GM23338 (cell line): Measurements from ENCODE around the gene ANAPC13. TPM values are rescaled to one million over a fixed set of nuclear protein-coding genes. Genes with fewer than 3 reads are reported as not detected.

Experiments used
- ATAC-seq: fragments of 200-7000 bp; cut with Tn5 transposase; 3 replicates; pipeline ENCODE4 v1.9.1; 2020
- DNase-seq: peaks from one replicate; pipeline ENCODE4 v3.0.0-alpha.2; 2015; ENCODE audit warnings: low spot score
- H2AFZ ChIP-seq: fragments of 200-600 bp; sonication (generic); 2 replicates; pipeline ENCODE4 v1.8.0; 2016; ENCODE audit warnings: antibody characterized with exemption, mild to moderate bottlenecking, moderate library complexity
- H3F3A ChIP-seq: fragments of 200-600 bp; sonication (generic); replicated peaks from 2 replicates; pipeline ENCODE4 v1.8.0; 2017; ENCODE audit warnings: antibody characterized with exemption, mixed run types, low read depth
- H3K27ac ChIP-seq: fragments of 200-600 bp; sonication (generic); 2 replicates; pipeline ENCODE4 v1.6.1; 2016; ENCODE audit warnings: low read depth
- H3K27me3 ChIP-seq: fragments of 200-600 bp; sonication (generic); 2 replicates; pipeline ENCODE4 v1.8.0; 2016; ENCODE audit warnings: mild to moderate bottlenecking, mixed run types, moderate library complexity; ENCODE audit not compliant: insufficient read depth
- H3K36me3 ChIP-seq: fragments of 200-600 bp; sonication (generic); 2 replicates; pipeline ENCODE4 v1.8.0; 2016; ENCODE audit warnings: mild to moderate bottlenecking; ENCODE audit not compliant: insufficient read depth
- H3K4me1 ChIP-seq: fragments of 200-600 bp; sonication (generic); 2 replicates; pipeline ENCODE4 v1.8.0; 2016; ENCODE audit warnings: mild to moderate bottlenecking, moderate library complexity; ENCODE audit not compliant: insufficient read depth
- H3K4me2 ChIP-seq: fragments of 200-600 bp; sonication (generic); 2 replicates; pipeline ENCODE4 v1.7.1; 2017; ENCODE audit warnings: mixed run types
- H3K4me3 ChIP-seq: fragments of 200-600 bp; sonication (generic); 2 replicates; pipeline ENCODE4 v1.6.1; 2016; ENCODE audit warnings: mixed run types
- H3K79me2 ChIP-seq: fragments of 200-600 bp; sonication (generic); replicated peaks from 2 replicates; pipeline ENCODE4 v1.8.0; 2017; ENCODE audit warnings: mild to moderate bottlenecking; ENCODE audit not compliant: insufficient read depth
- H3K9me2 ChIP-seq: fragments of 200-600 bp; sonication (generic); 2 replicates; pipeline ENCODE4 v1.8.0; 2017; ENCODE audit not compliant: insufficient read depth
- H4K20me1 ChIP-seq: fragments of 200-600 bp; sonication (generic); replicated peaks from 2 replicates; pipeline ENCODE4 v1.8.0; 2017; ENCODE audit warnings: mild to moderate bottlenecking; ENCODE audit not compliant: insufficient read depth
- H3K27ac Mint-ChIP-seq: 2 replicates; pipeline ENCODE4 v1.8.0; 2020; ENCODE audit warnings: inconsistent platforms, mild to moderate bottlenecking, moderate library complexity, mixed read lengths
- H3K27me3 Mint-ChIP-seq: 3 replicates; pipeline ENCODE4 v1.8.0; 2022; ENCODE audit warnings: low read depth, mild to moderate bottlenecking, moderate library complexity, mixed read lengths, inconsistent platforms; ENCODE audit not compliant: insufficient read depth, poor library complexity
- H3K36me3 Mint-ChIP-seq: 3 replicates; pipeline ENCODE4 v1.8.0; 2021; ENCODE audit warnings: low read depth, mild to moderate bottlenecking, inconsistent platforms, moderate library complexity, mixed read lengths
- H3K4me1 Mint-ChIP-seq: 3 replicates; pipeline ENCODE4 v1.8.0; 2020; ENCODE audit warnings: mild to moderate bottlenecking, inconsistent platforms, mixed read lengths
- H3K4me3 Mint-ChIP-seq: 3 replicates; pipeline ENCODE4 v1.8.0; 2021; ENCODE audit warnings: moderate library complexity, mild to moderate bottlenecking, inconsistent platforms, mixed read lengths
- H3K9me3 Mint-ChIP-seq: 3 replicates; pipeline ENCODE4 v1.8.0; 2020; ENCODE audit warnings: moderate library complexity, mild to moderate bottlenecking, inconsistent platforms, mixed read lengths
- CREB1 ChIP-seq: fragments of 250-450 bp; sonication (Bioruptor Pico); IDR thresholded peaks from 2 replicates; pipeline ENCODE4 v1.5.0; 2020; ENCODE audit warnings: low read depth, mild to moderate bottlenecking, moderate library complexity
- CTCF ChIP-seq, 2 experiments: fragments of 200-600 bp in 1 of 2; sonication (generic) in 1 of 2; conservative IDR thresholded peaks; 2 replicates each; pipeline versions ENCODE4 v1.5.1 to v1.6.1; 2016 to 2017; ENCODE audit warnings: antibody characterized with exemption in 2 of 2, low read depth in 2 of 2, mild to moderate bottlenecking in 2 of 2, moderate library complexity in 1 of 2
- EZH2 ChIP-seq: fragments of 200-600 bp; sonication (generic); IDR thresholded peaks from one replicate; pipeline ENCODE4 v1.8.0; 2017; ENCODE audit warnings: antibody characterized with exemption, mild to moderate bottlenecking, low read depth; ENCODE audit not compliant: unreplicated experiment
- EZH2phosphoT487 ChIP-seq: fragments of 200-600 bp; sonication (generic); IDR thresholded peaks from one replicate; pipeline ENCODE4 v1.8.1; 2018; ENCODE audit warnings: antibody characterized with exemption; ENCODE audit not compliant: unreplicated experiment
- JUNB ChIP-seq: IDR thresholded peaks from one replicate; pipeline ENCODE4 v1.6.1; 2016; ENCODE audit warnings: antibody characterized with exemption; ENCODE audit not compliant: unreplicated experiment
- NANOG ChIP-seq: IDR thresholded peaks from 2 replicates; pipeline ENCODE4 v1.6.1; 2016; ENCODE audit warnings: antibody characterized with exemption, borderline replicate concordance
- POLR2AphosphoS5 ChIP-seq: IDR thresholded peaks from 2 replicates; pipeline ENCODE4 v1.6.1; 2016; ENCODE audit warnings: antibody characterized with exemption, low read depth
- ZNF114 ChIP-seq: fragments of 250-450 bp; sonication (Bioruptor Pico); IDR thresholded peaks from 2 replicates; pipeline ENCODE4 v1.5.0; 2020; ENCODE audit warnings: mild to moderate bottlenecking, moderate library complexity
- ZNF331 ChIP-seq: fragments of 250-450 bp; sonication (Bioruptor Pico); IDR thresholded peaks from 2 replicates; pipeline ENCODE4 v1.5.0; 2020; ENCODE audit warnings: low read depth, mild to moderate bottlenecking, moderate library complexity
- ZNF462 ChIP-seq: fragments of 250-450 bp; sonication (Bioruptor Pico); IDR thresholded peaks from 2 replicates; pipeline ENCODE4 v1.5.0; 2020; ENCODE audit warnings: mild to moderate bottlenecking, moderate library complexity
- polyA plus RNA-seq: library from polyadenylated mRNA; unstranded; fragments of >200 nt; fragmentation: Nextera tagmentation; extraction: Ambion mirVana; gene quantifications from 2 replicates; pipeline ENCODE4 v1.2.1, GENCODE V29; 2016
- total RNA-seq: library from RNA; depleted of rRNA; stranded (reverse); fragments of >200 nt; shearing (Covaris generic); gene quantifications from 2 replicates; pipeline ENCODE4 v1.2.3, GENCODE V29; 2014

Gene ANAPC13
- total and polyA plus RNA-seq, 2 experiments from 2014 or later, result 44.4 to 76.8 TPM

DNA sequence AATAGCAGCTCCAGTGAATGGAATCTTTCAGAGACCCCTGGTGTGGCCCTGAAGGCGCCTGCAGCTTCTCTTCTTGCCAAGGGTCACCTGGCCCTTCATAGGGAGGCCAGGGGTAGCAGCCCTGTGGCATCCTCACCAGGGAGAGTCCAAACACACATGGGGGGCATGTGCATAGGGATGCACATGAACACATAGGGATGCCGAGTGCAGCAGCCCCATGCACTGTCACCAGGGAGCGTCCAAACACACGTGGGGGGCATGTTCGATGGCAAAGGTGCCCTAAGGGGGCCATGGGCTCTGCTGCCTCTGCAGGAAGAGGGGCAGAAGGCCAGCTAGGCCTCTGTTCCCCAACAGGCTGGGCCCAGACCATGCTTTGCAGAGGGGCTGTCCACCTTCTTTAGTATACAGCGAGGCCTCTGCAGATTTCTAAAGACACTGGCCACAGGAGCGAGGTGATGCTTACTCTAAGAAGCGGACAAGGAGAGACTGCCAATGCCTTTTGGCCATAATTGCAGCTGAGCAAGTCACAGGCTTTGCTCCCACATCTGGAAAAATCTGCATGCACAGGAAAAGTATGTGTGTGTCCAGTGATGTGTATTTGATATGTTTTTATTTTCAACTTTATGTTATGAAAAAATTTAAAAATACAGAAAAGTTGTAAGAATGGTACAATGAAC, 21.0 kb downstream of the ANAPC13 start:
- no peaks in the 10 kb centered on the region for H4K20me1 ChIP-seq
- H3K9me2 ChIP-seq, result no peaks in the 10 kb centered on the region
- Mint-ChIP-seq H3K27me3 (peaks cover 15% of the 10 kb centered on the region), H3K4me1 (peaks cover 39% of the 10 kb centered on the region), H3K9me3 (no peaks in the 10 kb centered on the region), H3K27ac (peak overlapping the region; percentile 93), H3K36me3 (no peaks in the 10 kb centered on the region), H3K4me3 (peak overlapping the region; percentile 53)
- peak overlapping the region; percentile 25 for H3K4me3 ChIP-seq
- H3K27ac ChIP-seq, result peak overlapping the region; percentile 86
- no peaks in the 10 kb centered on the region for H3K27me3 ChIP-seq
- H2AFZ ChIP-seq, result no peak overlapping the region
- TF ChIP-seq CREB1 (CRISPR knock-in tag) (no peak), EZH2 (no peak), CTCF (conservative IDR thresholded peaks at IDR 0.05; ENCODE audit: low read depth in 2 of 2) (peak in 1 of 2 experiments; percentile 13; a peak in 1 of 4 replicates)
- H3K4me1 ChIP-seq, result peaks cover 31% of the 10 kb centered on the region
- peaks cover 5% of the 10 kb centered on the region; the same call in 1 of the 2 replicates for H3F3A ChIP-seq
- DNase-seq (no peak), ATAC-seq (peak; percentile 25)
- no peaks in the 10 kb centered on the region for H3K79me2 ChIP-seq
- peak overlapping the region; percentile 64 for H3K4me2 ChIP-seq
- H3K36me3 ChIP-seq, result no peaks in the 10 kb centered on the region

DNA sequence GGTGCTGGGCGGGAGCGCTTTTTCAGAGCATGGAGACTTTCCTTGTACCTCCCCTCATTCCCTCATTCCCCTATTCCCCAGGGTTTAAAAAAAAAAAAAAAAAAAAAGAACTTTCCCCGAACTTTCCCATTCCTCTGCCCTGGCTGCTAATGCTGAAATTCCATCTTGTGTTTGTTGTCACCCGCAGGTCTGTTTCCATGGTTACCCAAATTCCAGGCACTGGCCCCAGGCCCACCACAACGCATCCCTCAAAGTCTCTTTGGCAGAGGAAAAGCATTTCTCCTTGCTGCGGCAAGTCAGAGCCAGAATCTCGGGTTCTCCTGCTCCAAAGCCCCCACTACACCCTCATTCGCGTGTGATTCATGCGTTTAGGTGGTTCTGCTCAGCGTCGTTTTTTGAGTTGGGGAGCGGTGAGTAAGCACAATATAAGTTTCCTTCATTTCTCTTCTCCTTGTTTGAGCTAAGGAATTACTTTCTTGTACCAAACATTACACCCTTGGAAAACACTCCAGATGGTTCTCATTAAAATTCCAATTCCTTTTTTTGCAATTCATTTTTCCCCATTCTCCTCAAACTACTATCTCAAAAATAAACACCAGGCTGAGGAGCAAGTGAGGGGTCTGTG, 21.6 kb downstream of the ANAPC13 start:
- Histone ChIP-seq H3K36me3 (no peaks in the 10 kb centered on the region), H3K4me2 (peak overlapping the region; percentile 64), H3K4me1 (peaks cover 31% of the 10 kb centered on the region), H3K79me2 (no peaks in the 10 kb centered on the region), H3K27ac (peak overlapping the region; percentile 86), H3K27me3 (no peaks in the 10 kb centered on the region), H4K20me1 (no peaks in the 10 kb centered on the region), H3K4me3 (peak overlapping the region; percentile 25), H3K9me2 (no peaks in the 10 kb centered on the region), H2AFZ (no peak overlapping the region), H3F3A (peaks cover 5% of the 10 kb centered on the region; the same call in 1 of the 2 replicates)
- H3K4me3 Mint-ChIP-seq, result peak overlapping the region; percentile 53
- peaks cover 39% of the 10 kb centered on the region for H3K4me1 Mint-ChIP-seq
- H3K27ac Mint-ChIP-seq, result peak overlapping the region; percentile 93
- DNase-seq, result peak; percentile 97
- H3K36me3 Mint-ChIP-seq, result no peaks in the 10 kb centered on the region
- peak; percentile 86 for ATAC-seq
- no peaks in the 10 kb centered on the region for H3K9me3 Mint-ChIP-seq
- peaks cover 15% of the 10 kb centered on the region for H3K27me3 Mint-ChIP-seq
- TF ChIP-seq ZNF462 (CRISPR knock-in tag) (no peak), CTCF (conservative IDR thresholded peaks at IDR 0.05; ENCODE audit: low read depth in 2 of 2) (no peak), JUNB (no peak), ZNF114 (no peak), EZH2 (no peak), POLR2AphosphoS5 (no peak), NANOG (no peak), EZH2phosphoT487 (no peak), ZNF331 (no peak)
